ENCODE results near the gene MICU1. TPM values are rescaled to one million over a fixed set of nuclear protein-coding genes. Genes with fewer than 3 reads are reported as not detected.

The MICU1 gene
- total RNA-seq, 4 donors from 2014 or later, result 25.1 to 41.1 (median 34.9) TPM

GRCh38 chr10:72659694-72660093 is 33.8 kb upstream of the MICU1 start:
- Histone ChIP-seq H3K27ac (no peak overlapping the region), H3K27me3 (no peaks in the 10 kb centered on the region), H3K4me3 (no peak overlapping the region), H3K4me1 (peaks cover 0 to 10% (median 0%) of the 10 kb centered on the region in 4 donors), H3K9me3 (no peaks in the 10 kb centered on the region), H3K36me3 (no peaks in the 10 kb centered on the region)
- in situ Hi-C loops (cut with MboI; ENCODE audit: low pct_ligation_motif_present in 1 of 4, low pct_unique_long_range_greater_than_20kb in 1 of 4, low sequenced_read_pairs in 3 of 4), result no loop called here
- 92% methylated on average over 8 of the region's 8 CpGs; no CpG with 5 or more reads in 1 of the 2 donors for WGBS, 2 donors (ENCODE audit: low coverage in 1 of 2)
- intact Hi-C loops (cut with DNase I; ENCODE audit: low total_unique reads), result no loop called here
- TF ChIP-seq POLR2AphosphoS5 (IDR thresholded peaks at IDR 0.05) (no peak), EP300 (IDR thresholded peaks at IDR 0.05; ENCODE audit: low read depth) (no peak), POLR2A (IDR thresholded peaks at IDR 0.05) (no peak), CTCF (IDR thresholded peaks at IDR 0.05) (no peak)
- no peak for DNase-seq

DNA sequence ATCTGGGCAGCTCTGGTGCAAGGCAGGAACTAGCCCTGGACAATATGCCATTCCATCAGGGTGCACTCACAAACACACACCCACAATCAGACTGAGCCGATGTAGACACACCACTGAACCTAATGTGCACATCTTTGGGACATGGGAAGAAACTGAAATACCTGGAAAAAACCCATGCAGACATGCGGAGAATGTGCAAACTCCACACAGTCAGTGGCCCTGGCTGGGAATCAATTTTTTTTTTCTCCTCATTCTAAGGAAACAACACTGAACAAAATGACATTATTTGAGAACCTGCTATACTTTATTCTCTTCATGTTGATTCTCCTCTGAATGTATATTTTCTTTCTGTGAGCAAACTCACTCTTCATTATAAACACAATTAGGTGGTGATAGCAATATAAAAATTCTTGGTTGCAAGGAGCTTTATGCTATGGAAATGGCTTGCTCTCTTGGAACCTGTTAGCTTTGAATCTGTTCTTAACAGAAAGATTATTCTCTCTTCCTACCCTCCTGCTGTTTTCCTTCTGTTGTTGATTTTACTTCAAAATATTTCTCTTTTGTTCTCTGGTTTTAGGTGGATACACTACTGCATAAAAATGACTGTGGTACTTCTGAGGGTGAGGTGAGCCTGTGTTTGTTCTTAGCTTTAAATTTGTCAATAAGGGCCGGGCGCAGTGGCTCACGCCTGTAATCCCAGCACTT is 33.0 kb upstream of the MICU1 start:
- H3K36me3 ChIP-seq, result no peaks in the 10 kb centered on the region
- intact Hi-C loops (cut with DNase I; ENCODE audit: low total_unique reads) (no loop called here), in situ Hi-C loops (cut with MboI; ENCODE audit: low pct_ligation_motif_present in 1 of 4, low pct_unique_long_range_greater_than_20kb in 1 of 4, low sequenced_read_pairs in 3 of 4) (no loop called here)
- WGBS, 2 donors (ENCODE audit: low coverage in 1 of 2), result 74 to 89% methylated on average over 4 to 5 of the region's 5 CpGs
- H3K4me1 ChIP-seq, result peaks cover 0 to 10% (median 0%) of the 10 kb centered on the region in 4 donors
- no peaks in the 10 kb centered on the region for H3K27me3 ChIP-seq
- no peak for DNase-seq
- no peaks in the 10 kb centered on the region for H3K9me3 ChIP-seq
- H3K4me3 ChIP-seq, result no peak overlapping the region
- H3K27ac ChIP-seq, result no peak overlapping the region
- no peak for TF ChIP-seq POLR2AphosphoS5 (IDR thresholded peaks at IDR 0.05)
- no peak for TF ChIP-seq CTCF (IDR thresholded peaks at IDR 0.05)
- no peak for TF ChIP-seq EP300 (IDR thresholded peaks at IDR 0.05; ENCODE audit: low read depth)
- no peak for TF ChIP-seq POLR2A (IDR thresholded peaks at IDR 0.05)

- no peak overlapping the region for H3K4me3 ChIP-seq
- peaks cover 0 to 5% (median 0%) of the 10 kb centered on the region in 4 donors for H3K4me1 ChIP-seq
- intact Hi-C loops (cut with DNase I; ENCODE audit: low total_unique reads) (no loop called here), in situ Hi-C loops (cut with MboI; ENCODE audit: low pct_ligation_motif_present in 1 of 4, low pct_unique_long_range_greater_than_20kb in 1 of 4, low sequenced_read_pairs in 3 of 4) (no loop called here)
- TF ChIP-seq EP300 (IDR thresholded peaks at IDR 0.05; ENCODE audit: low read depth) (no peak), CTCF (IDR thresholded peaks at IDR 0.05) (no peak), POLR2AphosphoS5 (IDR thresholded peaks at IDR 0.05) (no peak), POLR2A (IDR thresholded peaks at IDR 0.05) (no peak)
- no peaks in the 10 kb centered on the region for H3K36me3 ChIP-seq
- no peak for DNase-seq
- H3K27me3 ChIP-seq, result no peaks in the 10 kb centered on the region
- WGBS, 2 donors (ENCODE audit: low coverage in 1 of 2), result 20 to 49% methylated on average over 2 to 3 of the region's 3 CpGs
- no peak overlapping the region for H3K27ac ChIP-seq
- no peaks in the 10 kb centered on the region for H3K9me3 ChIP-seq
These were observed 28.8 kb upstream of the MICU1 start for GRCh38 chr10:72654720-72655119.

DNA sequence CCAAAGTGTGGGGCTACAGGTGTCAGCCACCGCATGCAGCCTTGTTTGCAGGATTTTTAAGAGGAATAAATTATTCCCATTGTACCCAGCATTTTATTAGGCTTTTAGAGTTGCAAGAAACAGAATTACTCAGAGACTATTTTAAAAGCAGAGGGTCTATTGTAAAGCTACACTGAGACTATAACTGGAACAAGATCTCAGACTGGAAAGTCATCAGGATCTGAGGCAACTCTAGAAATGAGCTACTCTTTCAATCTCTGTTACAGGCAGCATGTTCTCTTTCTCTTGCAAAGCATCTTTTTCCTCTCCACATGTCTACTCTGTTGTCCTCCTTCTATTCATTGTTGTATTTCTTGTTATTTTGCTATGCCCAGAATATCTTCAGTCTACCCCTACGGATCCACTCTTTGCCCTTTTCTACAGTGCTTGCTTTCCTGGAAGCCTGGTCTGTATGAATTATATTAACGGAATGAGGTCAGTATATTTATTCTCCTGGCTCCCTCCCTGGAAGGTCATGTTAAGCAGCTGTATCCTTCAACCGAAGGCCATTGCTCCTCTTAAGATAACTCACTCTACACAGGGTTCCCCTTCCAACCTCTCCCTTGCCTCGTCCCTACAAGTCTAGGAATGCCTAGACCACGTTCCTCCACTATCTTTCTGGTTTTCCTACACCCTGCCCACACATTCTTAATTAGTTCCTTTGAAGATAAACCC is 27.7 kb upstream of the MICU1 start:
- no peaks in the 10 kb centered on the region for H3K9me3 ChIP-seq
- in situ Hi-C loops (cut with MboI; ENCODE audit: low pct_ligation_motif_present in 1 of 4, low pct_unique_long_range_greater_than_20kb in 1 of 4, low sequenced_read_pairs in 3 of 4) (no loop called here), intact Hi-C loops (cut with DNase I; ENCODE audit: low total_unique reads) (no loop called here)
- no peaks in the 10 kb centered on the region for H3K4me1 ChIP-seq
- DNase-seq, result no peak
- WGBS, 2 donors (ENCODE audit: low coverage in 1 of 2), result 76 to 88% methylated on average over 5 to 6 of the region's 6 CpGs
- no peak overlapping the region for H3K27ac ChIP-seq
- no peaks in the 10 kb centered on the region for H3K27me3 ChIP-seq
- H3K36me3 ChIP-seq, result no peaks in the 10 kb centered on the region
- no peak for TF ChIP-seq POLR2AphosphoS5 (IDR thresholded peaks at IDR 0.05)
- no peak for TF ChIP-seq EP300 (IDR thresholded peaks at IDR 0.05; ENCODE audit: low read depth)
- TF ChIP-seq POLR2A (IDR thresholded peaks at IDR 0.05), result no peak
- TF ChIP-seq CTCF (IDR thresholded peaks at IDR 0.05), result no peak
- H3K4me3 ChIP-seq, result no peak overlapping the region

Measured in transverse colon (tissue), 4 donors.